ENCODE data around the gene EYS. TPM values are rescaled to one million over a fixed set of nuclear protein-coding genes. Genes with fewer than 3 reads are reported as not detected.

Gene EYS
- total and polyA plus RNA-seq, 4 donors = 0.08 to 0.63 (median 0.36) TPM

- no peaks in the 10 kb centered on the region for H3K36me3 ChIP-seq (ENCODE audit: control insufficient read depth in 4 of 4, insufficient read depth in 3 of 4, low read depth in 1 of 4, low read length in 3 of 4)
- no peak overlapping the region for H3K4me3 ChIP-seq (ENCODE audit: low read depth in 1 of 3, low read length in 3 of 3)
- H3K9me3 ChIP-seq (ENCODE audit: control insufficient read depth in 4 of 4, low read length in 3 of 4) = no peaks in the 10 kb centered on the region
- no peaks in the 10 kb centered on the region for H3K27me3 ChIP-seq (ENCODE audit: control insufficient read depth in 4 of 4, insufficient read depth in 4 of 4, low read length in 3 of 4)
- no peak overlapping the region for H3K9ac ChIP-seq (ENCODE audit: low read depth in 1 of 2, low read length in 2 of 2)
- 75% methylated on average over 3 of the region's 3 CpGs for WGBS
- no peak for DNase-seq (ENCODE audit: low spot score)
- H3K4me1 ChIP-seq (ENCODE audit: control insufficient read depth in 4 of 4, insufficient read depth in 4 of 4, low read length in 3 of 4) = no peaks in the 10 kb centered on the region
- TF ChIP-seq SP1 (IDR thresholded peaks at IDR 0.05) (no peak), YY1 (IDR thresholded peaks at IDR 0.05) (no peak), JUND (IDR thresholded peaks at IDR 0.05) (no peak), HNF4G (IDR thresholded peaks at IDR 0.05) (no peak), HNF4A (conservative IDR thresholded peaks at IDR 0.05) (no peak), FOXA1 (IDR thresholded peaks at IDR 0.05) (no peak), REST (IDR thresholded peaks at IDR 0.05) (no peak), CTCF (IDR thresholded peaks at IDR 0.05; ENCODE audit: low read depth, low read length, missing input control) (no peak), FOXA2 (IDR thresholded peaks at IDR 0.05) (no peak), EGR1 (IDR thresholded peaks at IDR 0.05; ENCODE audit: low read depth in 2 of 2) (no peak)
- no peak overlapping the region for H3K27ac ChIP-seq (ENCODE audit: low read depth in 1 of 2, low read length in 2 of 2)
These were observed 1220.3 kb downstream of the EYS start for GRCh38 chr6:64486578-64487351.

GRCh38 chr6:64483956-64484499, 1223.0 kb downstream of the EYS start:
- Histone ChIP-seq H3K36me3 (ENCODE audit: control insufficient read depth in 4 of 4, insufficient read depth in 3 of 4, low read depth in 1 of 4, low read length in 3 of 4) (no peaks in the 10 kb centered on the region), H3K4me1 (ENCODE audit: control insufficient read depth in 4 of 4, insufficient read depth in 4 of 4, low read length in 3 of 4) (no peaks in the 10 kb centered on the region), H3K27ac (ENCODE audit: low read depth in 1 of 2, low read length in 2 of 2) (no peak overlapping the region), H3K9ac (ENCODE audit: low read depth in 1 of 2, low read length in 2 of 2) (no peak overlapping the region), H3K4me3 (ENCODE audit: low read depth in 1 of 3, low read length in 3 of 3) (no peak overlapping the region), H3K9me3 (ENCODE audit: control insufficient read depth in 4 of 4, low read length in 3 of 4) (no peaks in the 10 kb centered on the region), H3K27me3 (ENCODE audit: control insufficient read depth in 4 of 4, insufficient read depth in 4 of 4, low read length in 3 of 4) (no peaks in the 10 kb centered on the region)
- WGBS = 77% methylated on average over 2 of the region's 2 CpGs
- no peak for DNase-seq (ENCODE audit: low spot score)
- TF ChIP-seq ZBTB33 (IDR thresholded peaks at IDR 0.05) (no peak), REST (IDR thresholded peaks at IDR 0.05) (no peak), HNF4G (IDR thresholded peaks at IDR 0.05) (no peak), CTCF (IDR thresholded peaks at IDR 0.05; ENCODE audit: low read depth, low read length, missing input control) (no peak), YY1 (IDR thresholded peaks at IDR 0.05) (no peak), EGR1 (IDR thresholded peaks at IDR 0.05; ENCODE audit: low read depth in 2 of 2) (no peak), RXRA (IDR thresholded peaks at IDR 0.05) (no peak)
